DOHH2 (cell line): Measurements from ENCODE around the gene NPEPL1.

ENCODE experiments used
- CTCF ChIP-seq: fragments of 200-600 bp; sonication (generic); IDR thresholded peaks from one replicate; pipeline ENCODE4 v1.5.1; 2014; ENCODE audit warnings: antibody characterized with exemption, mild to moderate bottlenecking, low read depth, low read length; ENCODE audit not compliant: poor library complexity, severe bottlenecking
- EZH2phosphoT487 ChIP-seq: fragments of 200-600 bp; sonication (generic); IDR thresholded peaks from 2 replicates; pipeline ENCODE4 v1.6.1; 2017; ENCODE audit warnings: borderline replicate concordance, mild to moderate bottlenecking, antibody characterized with exemption, low read length, moderate library complexity, mixed read lengths

- TF ChIP-seq CTCF (no peak), EZH2phosphoT487 (no peak)
Measured at GRCh38 chr20:58714340-58714922, 21.8 kb downstream of the NPEPL1 start.
